Measurements from ENCODE around the gene GRID2. TPM values are rescaled to one million over a fixed set of nuclear protein-coding genes. Genes with fewer than 3 reads are reported as not detected.

The GRID2 gene
- total RNA-seq, 1 donor from 2014 or later, result not detected

DNA sequence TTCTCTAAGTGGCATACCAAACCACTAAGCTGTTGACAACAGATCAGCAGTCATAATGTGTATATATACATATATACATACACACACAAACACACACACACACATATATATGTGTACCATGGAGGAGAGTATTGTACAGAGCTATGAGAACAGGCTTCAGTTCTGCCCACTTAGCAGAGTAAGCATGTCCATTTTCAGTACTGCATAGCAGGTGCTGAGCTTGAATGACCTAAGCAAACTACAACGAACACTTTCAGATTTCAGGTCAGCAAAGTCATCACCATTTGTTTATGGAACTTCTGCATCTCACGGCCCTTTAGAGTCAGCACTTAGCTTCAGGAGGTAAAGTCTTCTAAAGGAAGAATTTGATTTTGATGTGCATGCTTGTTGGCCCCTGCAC, 789.0 kb downstream of the GRID2 start:
- no peak for ATAC-seq

DNA sequence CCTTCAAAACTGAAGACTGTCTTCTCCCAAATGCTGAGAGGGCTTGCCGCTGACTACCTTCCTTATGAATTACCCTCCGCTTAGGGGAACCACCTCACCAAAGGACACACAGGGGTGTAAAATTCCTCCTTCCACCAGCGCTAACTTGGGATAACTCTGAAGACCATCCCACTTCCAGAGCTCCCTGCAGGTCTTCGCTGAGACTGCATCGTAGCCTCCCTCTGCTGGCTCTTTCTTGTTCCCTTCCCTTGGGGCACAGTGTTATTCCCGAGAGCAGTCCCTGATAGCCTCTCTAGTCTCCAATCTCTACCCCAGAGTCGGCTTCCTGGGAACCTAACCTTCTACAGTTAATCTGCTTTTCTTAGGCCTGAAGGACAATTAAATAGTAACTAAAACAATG, 799.3 kb downstream of the GRID2 start:
- no peak for ATAC-seq

GRCh38 chr4:93116624-93117023, 812.9 kb downstream of the GRID2 start:
- ATAC-seq, result no peak

DNA sequence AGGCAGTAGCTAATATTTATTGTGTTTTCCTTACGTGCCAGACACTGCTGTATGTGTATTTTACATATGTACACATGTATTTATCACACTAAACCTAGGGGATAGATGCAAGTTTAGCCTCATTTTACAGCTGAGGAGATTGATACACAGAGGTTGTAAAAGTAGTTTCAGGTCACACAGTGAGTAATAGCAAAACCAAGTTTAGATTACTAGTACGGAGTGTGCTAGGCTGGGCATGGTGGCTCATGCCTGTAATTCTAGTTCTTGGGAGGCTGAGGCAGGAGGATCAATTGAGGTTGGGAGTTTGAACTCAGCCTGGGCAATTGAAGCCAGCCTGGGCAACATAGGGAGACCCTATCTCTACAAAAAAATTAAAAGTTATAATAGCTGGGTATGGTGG, 823.7 kb downstream of the GRID2 start:
- no peak for ATAC-seq

DNA sequence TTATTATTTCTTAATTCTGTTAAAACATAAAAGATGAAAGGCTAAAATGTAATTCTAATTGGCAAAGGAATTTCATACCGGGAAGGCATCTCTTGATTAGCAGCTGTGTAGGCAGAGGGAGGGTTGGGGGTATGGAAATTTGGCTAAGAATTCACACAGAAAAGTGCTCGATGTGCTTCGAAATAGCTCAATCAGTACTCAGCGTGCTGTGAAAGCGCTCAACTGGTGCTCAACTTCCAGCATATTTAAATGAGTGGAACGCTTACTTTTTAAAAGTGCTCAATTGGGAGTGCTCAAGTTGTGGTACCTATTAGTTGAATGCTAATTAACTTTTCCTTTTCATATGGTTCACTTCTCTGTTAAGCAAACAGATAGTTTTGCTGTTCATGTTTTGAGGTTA, 828.9 kb downstream of the GRID2 start:
- no peak for ATAC-seq

DNA sequence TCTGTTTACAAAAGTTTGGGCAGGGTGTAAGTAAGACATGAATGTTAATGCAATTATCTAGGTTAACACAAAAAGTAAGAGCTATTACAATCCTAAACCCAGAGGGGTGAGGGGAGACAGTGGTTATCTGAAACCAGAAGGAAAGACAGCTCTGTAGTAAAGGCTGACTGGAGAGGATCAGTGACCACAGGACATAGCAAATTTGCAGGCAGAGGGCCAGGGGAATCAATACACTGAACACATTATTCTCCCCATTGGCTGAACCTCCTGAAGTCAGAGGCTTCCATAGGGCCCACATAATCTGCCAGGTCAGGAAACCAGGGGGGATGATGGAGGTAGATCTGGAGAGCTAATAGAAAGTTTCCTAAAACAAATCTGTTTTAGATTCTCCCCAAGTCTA, 835.4 kb downstream of the GRID2 start:
- no peak for ATAC-seq

GRCh38 chr4:93143902-93144301, 840.1 kb downstream of the GRID2 start:
- ATAC-seq, result no peak

- ATAC-seq, result no peak
Observed at GRCh38 chr4:93144644-93145043, 840.9 kb downstream of the GRID2 start.

GRCh38 chr4:93147524-93148212, 843.9 kb downstream of the GRID2 start:
- no peak for ATAC-seq

DNA sequence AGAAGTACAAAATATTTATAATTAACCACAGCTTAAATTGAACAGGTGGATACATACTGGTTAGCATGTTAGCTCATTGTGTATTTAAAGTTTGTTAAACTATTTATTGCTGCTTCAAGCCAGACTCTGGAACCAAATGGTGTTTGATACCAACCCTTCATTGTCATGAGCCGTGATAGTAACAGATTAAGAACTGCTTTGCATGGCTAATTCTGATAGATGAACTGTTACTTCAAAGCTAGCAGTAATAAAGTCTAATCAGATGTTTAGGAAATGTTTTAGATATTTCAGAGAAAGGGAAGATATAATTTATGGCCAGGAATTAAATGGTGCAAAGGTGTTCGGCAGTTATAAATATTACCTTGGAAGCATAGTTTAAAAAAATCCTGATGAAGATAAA, 848.7 kb downstream of the GRID2 start:
- ATAC-seq, result no peak

DNA sequence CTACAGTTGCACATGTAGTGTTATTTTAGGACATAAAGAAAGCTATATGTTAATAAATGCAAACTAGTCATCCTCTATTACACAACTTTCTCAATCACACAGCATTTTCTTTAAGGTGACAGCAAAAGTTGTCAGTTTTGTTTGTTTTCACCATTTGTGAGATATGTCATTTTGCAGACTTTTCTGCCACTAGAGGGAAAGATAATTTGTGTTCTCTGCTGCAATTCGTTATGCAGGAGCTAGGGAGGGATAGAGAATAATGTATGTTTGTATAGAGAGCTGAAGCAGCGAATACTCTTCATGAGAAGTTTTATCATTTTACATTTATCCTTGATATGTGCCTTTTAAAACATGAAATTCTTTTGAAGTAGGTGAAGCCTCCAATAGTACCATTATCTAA, 854.2 kb downstream of the GRID2 start:
- no peak for ATAC-seq

GRCh38 chr4:93168053-93168452, 864.3 kb downstream of the GRID2 start:
- no peak for ATAC-seq

- no peak for ATAC-seq
Observed at GRCh38 chr4:93169966-93170365, 866.2 kb downstream of the GRID2 start.

- no peak for ATAC-seq
Observed at GRCh38 chr4:93174598-93174997, 870.8 kb downstream of the GRID2 start.

DNA sequence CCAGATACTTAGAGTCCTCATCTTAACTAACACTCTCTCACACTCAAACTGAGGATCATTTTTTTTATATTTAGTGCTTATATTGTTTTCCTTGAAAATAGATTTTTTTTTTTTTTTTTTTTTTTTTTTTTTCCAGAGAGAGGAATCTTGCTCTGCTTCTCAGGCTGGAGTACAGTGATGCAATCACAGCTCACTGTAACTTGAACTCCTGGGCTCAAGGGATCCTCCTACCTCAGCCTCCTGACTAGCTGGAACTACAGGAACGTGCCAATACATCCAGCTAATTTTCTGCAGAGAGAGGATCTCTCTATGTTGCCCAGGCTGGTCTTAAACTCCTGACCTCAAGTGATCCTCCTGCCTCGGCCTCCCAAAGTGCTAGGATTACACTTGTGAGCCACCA, 874.5 kb downstream of the GRID2 start:
- no peak for ATAC-seq

- no peak for ATAC-seq
Observed at GRCh38 chr4:93179044-93179443, 875.3 kb downstream of the GRID2 start.

DNA sequence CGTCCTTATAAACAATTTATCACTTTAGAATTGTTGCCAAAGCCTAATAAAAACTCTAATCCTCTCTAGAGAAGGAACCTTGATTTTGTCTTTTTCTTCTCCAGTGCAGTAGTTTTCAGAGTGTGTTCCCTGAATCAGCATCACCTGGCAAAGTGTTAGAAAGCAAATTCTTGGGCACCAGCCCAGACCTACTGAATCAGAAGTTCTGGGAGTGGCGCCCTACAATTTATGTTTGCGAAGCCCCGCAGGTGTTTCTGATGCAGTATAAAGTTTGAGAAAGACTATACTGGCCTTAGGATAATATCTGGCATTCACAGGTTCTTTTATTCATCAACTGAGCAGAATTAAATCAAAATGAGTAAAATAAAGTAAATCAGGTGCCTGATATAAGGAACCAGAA, 879.0 kb downstream of the GRID2 start:
- peak; percentile 88 for ATAC-seq

DNA sequence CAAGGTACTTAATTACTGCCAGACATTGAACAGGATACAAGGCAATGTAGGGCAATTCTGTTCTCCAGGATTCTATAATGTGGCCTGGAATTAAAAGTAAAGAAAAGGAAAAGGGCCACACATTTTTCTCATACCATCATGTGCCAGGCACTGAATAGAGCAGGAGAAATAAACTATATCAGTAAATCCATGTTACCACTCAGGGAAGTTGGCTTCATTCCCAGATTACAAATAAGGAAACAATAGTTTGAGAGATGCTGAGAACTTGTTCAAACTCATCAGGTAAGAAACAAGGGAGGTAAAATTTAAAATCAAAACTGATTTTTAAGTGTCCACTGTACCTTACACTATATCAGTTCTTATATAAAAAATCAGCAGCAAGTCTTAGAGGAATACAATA, 879.8 kb downstream of the GRID2 start:
- peak; percentile 74 for ATAC-seq

DNA sequence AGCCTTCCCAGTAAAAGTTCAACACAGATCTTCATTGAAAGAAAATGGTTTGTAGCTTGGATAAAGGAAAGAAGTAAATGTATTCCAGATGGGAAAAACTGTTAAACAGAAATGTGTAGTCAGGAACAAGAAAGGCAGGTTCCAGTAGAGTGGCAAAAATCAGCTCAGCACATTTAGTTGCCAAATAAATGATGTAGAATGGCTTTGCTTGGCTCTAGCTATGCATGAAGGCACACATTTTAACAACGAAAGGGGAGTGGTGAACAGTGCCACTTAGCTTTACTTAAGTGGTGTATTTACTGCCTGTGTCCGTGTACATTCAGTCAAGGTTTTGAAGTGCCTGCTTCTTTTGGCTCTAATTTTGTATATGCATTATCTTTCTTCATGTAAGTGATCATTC, 880.3 kb downstream of the GRID2 start:
- peak; percentile 90 for ATAC-seq

- no peak for ATAC-seq
Observed at GRCh38 chr4:93186846-93187245, 883.1 kb downstream of the GRID2 start.

GRCh38 chr4:93187466-93187865, 883.7 kb downstream of the GRID2 start:
- no peak for ATAC-seq

- ATAC-seq, result peak; percentile 66
Observed at GRCh38 chr4:93187892-93188291, 884.1 kb downstream of the GRID2 start.

DNA sequence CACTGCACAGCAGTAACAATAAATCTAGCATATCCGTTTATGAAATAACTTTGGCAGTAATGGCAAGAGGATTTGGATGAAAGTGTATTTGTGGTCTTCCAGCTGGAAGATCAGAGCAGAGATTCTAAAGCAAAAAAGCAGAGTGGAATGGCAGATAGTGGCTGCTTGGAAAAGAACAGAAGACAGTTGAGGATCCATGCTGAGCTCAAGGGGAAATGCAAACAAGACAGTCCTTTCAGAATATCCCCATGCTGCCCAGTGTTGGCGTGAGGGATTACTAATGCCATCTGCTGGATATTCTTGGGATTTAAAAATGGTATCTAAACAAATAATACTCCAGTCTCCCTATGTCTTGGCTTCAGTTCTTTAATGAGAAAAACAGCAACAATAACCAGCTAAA, 895.7 kb downstream of the GRID2 start:
- ATAC-seq, result peak; percentile 63

DNA sequence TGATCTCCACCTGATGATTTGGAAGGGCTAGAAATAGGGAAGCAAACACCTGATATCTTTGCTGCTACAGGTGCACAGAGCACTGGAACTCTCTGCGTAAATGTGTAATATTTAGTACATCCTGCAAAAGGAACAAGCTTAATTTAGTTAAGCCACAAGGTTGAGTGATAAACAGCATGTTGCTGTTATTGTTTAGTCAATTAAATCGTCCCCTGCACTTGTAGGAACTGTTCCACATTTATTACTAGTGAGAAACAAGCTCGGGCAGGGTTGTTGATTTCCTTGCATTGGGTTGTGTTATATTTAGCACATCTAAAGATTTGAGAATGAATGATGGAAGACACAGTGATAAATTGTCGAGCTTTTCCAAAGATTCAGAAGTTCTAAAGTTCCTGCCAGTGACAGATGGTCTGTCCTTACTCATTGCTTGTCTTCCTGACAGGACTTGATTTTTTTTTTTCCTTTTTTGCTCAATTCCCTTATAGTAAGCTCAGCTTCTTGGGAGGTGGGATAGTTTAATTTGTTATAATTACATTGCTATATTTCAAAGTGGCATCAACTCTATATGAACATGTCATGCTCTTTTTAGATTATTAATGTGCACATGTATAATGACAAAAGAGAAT, 897.8 kb downstream of the GRID2 start:
- no peak for ATAC-seq

DNA sequence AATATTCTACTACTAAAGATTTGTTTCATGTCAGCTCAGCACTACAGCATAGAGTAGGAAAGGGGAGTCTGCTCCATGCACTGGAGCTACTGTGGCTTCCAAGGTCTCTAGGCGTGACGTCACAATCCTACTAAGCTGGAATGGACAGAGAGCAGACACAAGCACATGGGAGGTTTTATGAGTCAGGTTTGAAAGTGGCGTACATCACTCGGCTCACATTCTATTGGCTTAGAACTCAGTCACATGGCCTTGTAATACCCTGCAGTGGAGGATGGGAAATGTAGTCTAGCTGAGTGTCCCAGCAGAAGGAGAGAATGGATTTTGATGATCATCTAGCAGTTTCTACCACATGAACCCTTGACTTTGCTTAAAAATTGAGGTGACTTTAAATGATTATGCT, 899.9 kb downstream of the GRID2 start:
- no peak for ATAC-seq

All from esophagus mucosa (tissue), 1 donor.